Lower leg skin (tissue), 4 donors: Measurements from ENCODE around the gene IQSEC3. TPM values are rescaled to one million over a fixed set of nuclear protein-coding genes. Genes with fewer than 3 reads are reported as not detected.
"Not testable (repeated sequence)": the region's sequence is repeated elsewhere in the genome, so short reads cannot be mapped to it uniquely, and the experiment has no call there.

Experiments
- DNase-seq, 2 donors: peaks; one replicate each; pipeline ENCODE4 v3.0.0-alpha.2; 2019; ENCODE audit warnings: low spot score in 2 of 2
- H3K4me3 ChIP-seq: fragments of 200-600 bp; sonication (generic); 2 replicates; pipeline ENCODE4 v1.5.1; 2017; ENCODE audit warnings: mild to moderate bottlenecking, low read depth; ENCODE audit not compliant: poor library complexity, severe bottlenecking
- CTCF ChIP-seq, 3 donors: fragments of 450-650 bp; IDR thresholded peaks; one replicate each; pipeline ENCODE4 v1.5.1; 2016; ENCODE audit warnings: antibody characterized with exemption in 3 of 3, mild to moderate bottlenecking in 3 of 3, moderate library complexity in 2 of 3
- POLR2A ChIP-seq, 2 donors: fragments of 450-650 bp; IDR thresholded peaks; one replicate each; pipeline ENCODE4 v1.6.1; 2016 to 2017; ENCODE audit warnings: antibody characterized with exemption in 2 of 2, mild to moderate bottlenecking in 1 of 2, moderate library complexity in 1 of 2
- WGBS, 2 donors: methylation state at CpG; one replicate each; pipeline ENCODE4 v1.1.5; 2018; 5-methylcytosine and 5-hydroxymethylcytosine counted together
- intact Hi-C: fragments of 100-400 bp; cut with DNase I; formaldehyde crosslinking; loops from one replicate; pipeline ENCODE4 v1.15.0; 2023; ENCODE audit warnings: low total_unique reads
- total RNA-seq, 4 donors: library from RNA; depleted of rRNA; stranded (reverse); fragments of >200 nt; gene quantifications; one replicate each; pipeline ENCODE4 v1.1.0, GENCODE V29; 2016

The IQSEC3 gene
- total RNA-seq, 4 donors from 2014 or later = 0.04 to 0.10 (median 0.05) TPM; not detected in 1

GRCh38 chr12:125566-125965 lies 59.0 kb downstream of the IQSEC3 start:
- intact Hi-C loops = no loop called here
- H3K4me3 ChIP-seq = no peak overlapping the region
- DNase-seq = no peak
- WGBS, 2 donors = 65 to 67% methylated on average over 17 to 22 of the region's 23 CpGs
- TF ChIP-seq POLR2A (IDR thresholded peaks at IDR 0.05) (no peak), CTCF (IDR thresholded peaks at IDR 0.05) (no peak)

GRCh38 chr12:128079-128478 lies 61.5 kb downstream of the IQSEC3 start:
- DNase-seq = no peak
- no peak for TF ChIP-seq POLR2A (IDR thresholded peaks at IDR 0.05)
- no peak for TF ChIP-seq CTCF (IDR thresholded peaks at IDR 0.05)
- no peak overlapping the region for H3K4me3 ChIP-seq
- 70 to 78% methylated on average over 5 of the region's 5 CpGs for WGBS, 2 donors
- intact Hi-C loops = no loop called here

GRCh38 chr12:129001-129400 lies 62.4 kb downstream of the IQSEC3 start:
- intact Hi-C loops = no loop called here
- no peak overlapping the region for H3K4me3 ChIP-seq
- no peak for TF ChIP-seq CTCF (IDR thresholded peaks at IDR 0.05)
- TF ChIP-seq POLR2A (IDR thresholded peaks at IDR 0.05) = no peak
- 85% methylated on average over 10 of the region's 10 CpGs for whole genome bisulfite sequencing, 2 donors
- no peak for DNase-seq

- DNase-seq = no peak
- H3K4me3 ChIP-seq = no peak overlapping the region
- 93 to 97% methylated on average over 5 of the region's 5 CpGs for WGBS, 2 donors
- TF ChIP-seq POLR2A (IDR thresholded peaks at IDR 0.05) (no peak), CTCF (IDR thresholded peaks at IDR 0.05) (no peak)
- intact Hi-C loops = no loop called here
Measured at GRCh38 chr12:130519-130918, 64.0 kb downstream of the IQSEC3 start.

- WGBS, 2 donors = 91 to 96% methylated on average over 9 to 12 of the region's 12 CpGs
- H3K4me3 ChIP-seq = no peak overlapping the region
- no peak for DNase-seq
- intact Hi-C loops = no loop called here
- TF ChIP-seq POLR2A (IDR thresholded peaks at IDR 0.05) (no peak), CTCF (IDR thresholded peaks at IDR 0.05) (no peak)
Measured at GRCh38 chr12:131008-131407, 64.4 kb downstream of the IQSEC3 start.

- WGBS, 2 donors = 75 to 76% methylated on average over 12 of the region's 12 CpGs
- intact Hi-C loops = no loop called here
- no peak overlapping the region for H3K4me3 ChIP-seq
- no peak for TF ChIP-seq CTCF (IDR thresholded peaks at IDR 0.05)
- no peak for TF ChIP-seq POLR2A (IDR thresholded peaks at IDR 0.05)
- DNase-seq = no peak
Measured at GRCh38 chr12:131732-132495, 65.3 kb downstream of the IQSEC3 start.

GRCh38 chr12:133616-134232 lies 67.2 kb downstream of the IQSEC3 start:
- H3K4me3 ChIP-seq, intact Hi-C loops, DNase-seq: not testable (repeated sequence)
- WGBS, 2 donors = 81% methylated on average over 7 of the region's 7 CpGs
